CD4-positive, alpha-beta T cell treated with Interleukin-17A for 1 hour (primary cell): ENCODE measurements around the gene DIRAS1.

Source experiments
- DNase-seq: peaks from one replicate; pipeline ENCODE4 v3.0.0-alpha.2; 2020

The DIRAS1 gene

GRCh38 chr19:2720777-2721569, at the start of gene DIRAS1:
TSS of gene DIRAS1 (minus strand) at chr19:2721372. CDS start at chr19:2717806, 3,566 bp downstream.
- DNase-seq = no peak

- no peak for DNase-seq
Observed at GRCh38 chr19:2770055-2771013, 49.2 kb upstream of the DIRAS1 start.

- DNase-seq = no peak
Observed at GRCh38 chr19:2769218-2769617, 48.0 kb upstream of the DIRAS1 start.

GRCh38 chr19:2768365-2769132, 47.4 kb upstream of the DIRAS1 start:
- DNase-seq = no peak

GRCh38 chr19:2767688-2768087, 46.5 kb upstream of the DIRAS1 start:
- no peak for DNase-seq

- no peak for DNase-seq
Observed at GRCh38 chr19:2766594-2767372, 45.6 kb upstream of the DIRAS1 start.

- DNase-seq = no peak
Observed at GRCh38 chr19:2765376-2765775, 44.2 kb upstream of the DIRAS1 start.

GRCh38 chr19:2764945-2765344, 43.8 kb upstream of the DIRAS1 start:
- no peak for DNase-seq

GRCh38 chr19:2763687-2764086, 42.5 kb upstream of the DIRAS1 start:
- DNase-seq = no peak

GRCh38 chr19:2762783-2763496, 41.8 kb upstream of the DIRAS1 start:
- no peak for DNase-seq

GRCh38 chr19:2761876-2762782, 41.0 kb upstream of the DIRAS1 start:
- DNase-seq = no peak

- no peak for DNase-seq
Observed at GRCh38 chr19:2761309-2761677, 40.1 kb upstream of the DIRAS1 start.

GRCh38 chr19:2759965-2760364, 38.8 kb upstream of the DIRAS1 start:
- no peak for DNase-seq

- no peak for DNase-seq
Observed at GRCh38 chr19:2759362-2759761, 38.2 kb upstream of the DIRAS1 start.

GRCh38 chr19:2758601-2759313, 37.6 kb upstream of the DIRAS1 start:
- DNase-seq = peak; percentile 15

- no peak for DNase-seq
Observed at GRCh38 chr19:2756921-2757881, 36.0 kb upstream of the DIRAS1 start.

- DNase-seq = no peak
Observed at GRCh38 chr19:2756477-2756876, 35.3 kb upstream of the DIRAS1 start.

- no peak for DNase-seq
Observed at GRCh38 chr19:2755811-2756210, 34.6 kb upstream of the DIRAS1 start.

GRCh38 chr19:2755448-2755705, 34.2 kb upstream of the DIRAS1 start:
- DNase-seq = no peak
